PC-3 (cell line): ENCODE measurements around the gene KCNAB3.

ENCODE experiments used
- CTCF ChIP-seq: fragments of 300-600 bp; sonication (generic); conservative IDR thresholded peaks from 2 replicates; pipeline ENCODE4 v1.5.1; 2017; ENCODE audit warnings: antibody characterized with exemption, low read depth, mild to moderate bottlenecking, low read length
- EZH2 ChIP-seq: fragments of 300-600 bp; sonication (generic); IDR thresholded peaks from one replicate; pipeline ENCODE4 v1.6.1; 2017; ENCODE audit warnings: antibody characterized with exemption, mild to moderate bottlenecking, low read length; ENCODE audit not compliant: unreplicated experiment
- EZH2phosphoT487 ChIP-seq: fragments of 300-600 bp; sonication (generic); IDR thresholded peaks from 2 replicates; pipeline ENCODE4 v1.6.1; 2018; ENCODE audit warnings: mild to moderate bottlenecking, antibody characterized with exemption, low read length, borderline replicate concordance

GRCh38 chr17:7929158-7930023 is at the start of gene KCNAB3:
- TF ChIP-seq CTCF (no peak), EZH2phosphoT487 (no peak), EZH2 (no peak)
